D721Med (cell line): ENCODE data around the gene PDGFA.

Source experiments
- DNase-seq: peaks from one replicate; pipeline ENCODE4 v3.0.0; 2011; ENCODE audit warnings: low spot score; ENCODE audit not compliant: insufficient read length
- FAIRE-seq: peaks from 2 replicates; lab custom pipeline; 2011; peaks lifted over from hg19 to GRCh38; lab: Jason Lieb, UNC
- CTCF ChIP-seq: IDR thresholded peaks from 2 replicates; pipeline ENCODE4 v1.5.1; 2012; ENCODE audit warnings: mild to moderate bottlenecking, control low read depth; ENCODE audit not compliant: insufficient read depth; ENCODE audit errors: missing control alignments

Gene PDGFA

GRCh38 chr7:505171-505570 lies 14.5 kb downstream of the PDGFA start:
- FAIRE-seq = no peak
- no peak for DNase-seq
- TF ChIP-seq CTCF = no peak

GRCh38 chr7:504221-505111 lies 15.2 kb downstream of the PDGFA start:
- no peak for TF ChIP-seq CTCF
- DNase-seq = no peak
- FAIRE-seq = no peak

GRCh38 chr7:503575-504111 lies 16.0 kb downstream of the PDGFA start:
- TF ChIP-seq CTCF = no peak
- FAIRE-seq (no peak), DNase-seq (no peak)

- FAIRE-seq (no peak), DNase-seq (no peak)
- TF ChIP-seq CTCF = no peak
Observed at GRCh38 chr7:502296-502695, 17.4 kb downstream of the PDGFA start.

GRCh38 chr7:501526-501925 lies 18.1 kb downstream of the PDGFA start:
- TF ChIP-seq CTCF = no peak
- DNase-seq (no peak), FAIRE-seq (no peak)

- FAIRE-seq = no peak
- no peak for TF ChIP-seq CTCF
- no peak for DNase-seq
Observed at GRCh38 chr7:500521-501420, 18.9 kb downstream of the PDGFA start.
